NT2/D1 (cell line): ENCODE data around the gene CSAD.

Experiments used
- SUZ12 ChIP-seq: IDR thresholded peaks from 2 replicates; pipeline ENCODE4 v1.6.1; 2011; ENCODE audit not compliant: insufficient read length, insufficient read depth; ENCODE audit errors: extremely low read depth
- YY1 ChIP-seq: IDR thresholded peaks from 2 replicates; pipeline ENCODE4 v1.6.1; 2011; ENCODE audit not compliant: insufficient read length, insufficient read depth
- ZNF274 ChIP-seq: IDR thresholded peaks from 2 replicates; pipeline ENCODE4 v1.6.1; 2011; ENCODE audit warnings: mild to moderate bottlenecking, low read depth, low read length

DNA sequence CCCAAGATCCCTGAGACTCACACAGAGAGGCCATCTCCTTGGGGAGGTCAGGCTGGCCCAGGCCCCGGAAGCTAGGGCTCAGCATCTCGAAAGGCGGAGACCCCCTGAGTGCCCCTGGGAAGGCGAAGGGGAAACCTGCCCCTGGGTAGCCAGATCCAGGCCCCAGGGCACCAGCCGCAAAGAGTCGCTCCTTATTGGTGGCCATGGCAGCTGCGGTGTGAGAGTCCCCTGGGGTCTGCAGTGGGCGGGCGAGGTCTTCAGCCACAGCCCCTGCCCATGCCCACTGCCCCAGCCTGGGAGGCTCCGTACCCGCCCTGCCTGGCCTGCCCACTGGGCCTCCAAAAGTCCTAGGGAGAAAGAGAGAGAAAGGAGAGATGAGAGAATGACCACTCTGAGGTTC, 46.6 kb upstream of the CSAD start:
- TF ChIP-seq ZNF274 (no peak), SUZ12 (no peak), YY1 (no peak)
